AG09319 (cell line): Measurements from ENCODE around the gene FAM120AOS.

Source experiments
- DNase-seq: peaks from one replicate; pipeline ENCODE4 v3.0.0-alpha.2; 2010; ENCODE audit warnings: low read depth; ENCODE audit errors: extremely low read depth
- CTCF ChIP-seq: IDR thresholded peaks from 2 replicates; pipeline ENCODE4 v1.5.1; 2011; ENCODE audit warnings: low read depth, mild to moderate bottlenecking, inconsistent platforms, low read length, moderate library complexity

Gene FAM120AOS

GRCh38 chr9:93461821-93462220 lies 8.4 kb upstream of the FAM120AOS start:
- no peak for DNase-seq
- no peak for TF ChIP-seq CTCF

DNA sequence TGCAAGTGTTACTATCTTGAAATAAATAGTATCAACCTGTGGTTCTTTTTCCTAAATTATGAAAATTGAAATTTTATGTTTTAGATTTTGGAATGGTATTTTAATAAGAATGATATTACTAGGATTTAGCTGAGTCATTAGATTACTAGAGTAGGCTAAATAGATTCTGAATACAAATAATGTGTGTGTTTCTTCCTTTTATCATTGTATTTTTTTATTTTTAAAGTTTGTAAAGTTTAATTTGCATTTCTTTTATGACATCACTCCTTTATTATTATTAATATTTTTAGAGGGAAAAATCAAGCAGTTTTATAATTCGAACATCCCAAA lies 8.0 kb upstream of the FAM120AOS start:
- no peak for TF ChIP-seq CTCF
- DNase-seq, result no peak

- TF ChIP-seq CTCF, result no peak
Measured at GRCh38 chr9:93460689-93461413, 7.5 kb upstream of the FAM120AOS start.

GRCh38 chr9:93459432-93459847 lies 6.1 kb upstream of the FAM120AOS start:
- DNase-seq, result no peak
- no peak for TF ChIP-seq CTCF

More at GRCh38 chr9:93460689-93461413, 7.5 kb upstream of the FAM120AOS start:
- DNase-seq, result no peak

DNA sequence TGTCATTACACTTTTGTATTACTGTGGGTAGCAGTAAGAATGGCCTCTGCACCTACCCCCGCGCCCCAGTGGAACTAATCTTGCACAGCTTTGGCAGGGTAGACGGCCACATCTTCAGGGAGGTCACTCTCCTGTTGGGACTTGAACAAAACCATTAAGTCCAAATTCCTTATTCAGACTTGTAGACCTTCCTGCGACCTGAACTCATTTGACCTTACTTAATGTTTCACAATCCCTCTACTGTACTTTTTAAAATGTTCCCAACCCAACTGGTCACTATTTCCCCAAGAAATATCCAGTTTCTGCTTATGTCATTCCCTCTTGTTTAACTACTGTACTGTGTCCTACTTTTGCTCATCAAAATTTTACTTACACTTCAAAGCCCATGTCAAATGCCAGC lies 5.3 kb upstream of the FAM120AOS start:
- no peak for TF ChIP-seq CTCF
- DNase-seq, result no peak

DNA sequence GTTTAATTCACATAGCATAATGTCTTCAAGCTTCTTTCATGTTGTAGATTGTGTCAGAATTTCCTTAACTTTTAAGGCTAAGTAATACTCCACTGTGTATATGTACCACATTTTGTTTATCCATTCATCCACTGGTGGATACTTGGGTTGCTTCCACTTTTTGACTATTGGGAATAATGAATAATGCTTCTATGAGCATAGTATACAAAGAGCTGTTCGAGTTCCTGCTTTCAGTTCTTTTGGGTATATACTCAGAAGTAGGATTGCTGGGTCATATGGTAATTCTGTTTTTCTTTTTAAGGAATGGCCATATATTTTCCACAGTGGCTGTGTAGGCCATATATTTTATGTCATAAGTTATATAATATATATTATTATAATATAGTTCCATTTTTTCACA lies 3.6 kb upstream of the FAM120AOS start:
- DNase-seq, result no peak
- TF ChIP-seq CTCF, result no peak

DNA sequence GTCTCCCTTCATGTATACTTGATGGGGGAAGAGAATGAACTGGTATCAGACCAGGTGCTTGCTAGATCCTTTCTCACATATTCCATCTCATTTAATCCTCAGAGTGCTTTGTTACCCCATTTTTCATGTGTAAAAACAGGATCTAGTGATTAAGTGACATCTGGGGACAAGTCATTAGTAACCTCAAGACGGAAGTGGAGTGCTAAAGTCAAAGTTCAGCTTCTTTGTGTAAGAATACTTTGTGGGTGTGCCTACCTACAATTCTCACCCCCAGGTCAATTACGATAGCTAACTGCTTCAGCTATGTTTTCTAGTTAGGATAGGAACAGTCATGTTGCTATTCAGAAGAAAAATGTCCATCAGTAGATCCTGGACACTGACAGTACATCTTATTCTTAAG lies 3.1 kb upstream of the FAM120AOS start:
- no peak for TF ChIP-seq CTCF
- DNase-seq, result no peak
